Prostate gland (tissue), 2 donors: ENCODE data around the gene SV2B.

Experiments
- CTCF ChIP-seq, 4 experiments: fragments of 200-600 bp in 2 of 4; fragments of 450-650 bp in 2 of 4; sonication (generic) in 2 of 4; IDR thresholded peaks; 1 replicate in 3 of 4; 2 replicates in 1 of 4; pipeline ENCODE4 v1.5.1; 2016 to 2019; ENCODE audit warnings: antibody characterized with exemption in 4 of 4, mild to moderate bottlenecking in 2 of 4, moderate library complexity in 2 of 4
- POLR2A ChIP-seq: fragments of 450-650 bp; IDR thresholded peaks from one replicate; pipeline ENCODE4 v1.6.1; 2016; ENCODE audit warnings: antibody characterized with exemption, mild to moderate bottlenecking

GRCh38 chr15:91186904-91187656 lies 87.0 kb downstream of the SV2B start:
- TF ChIP-seq CTCF (IDR thresholded peaks at IDR 0.05) (no peak), POLR2A (no peak)
